Left ventricle myocardium inferior (tissue), 1 donor: ENCODE results near the gene TGM2. TPM values are rescaled to one million over a fixed set of nuclear protein-coding genes. Genes with fewer than 3 reads are reported as not detected.

ENCODE experiments used
- DNase-seq: peaks from one replicate; pipeline ENCODE4 v3.0.0-alpha.2; 2020
- H3K27ac ChIP-seq: fragments of 200-600 bp; replicated peaks from 2 replicates; pipeline ENCODE4 v1.8.0; 2021
- H3K27me3 ChIP-seq: fragments of 200-600 bp; 2 replicates; pipeline ENCODE4 v1.8.0; 2021; ENCODE audit warnings: low read depth
- H3K36me3 ChIP-seq: fragments of 200-600 bp; 2 replicates; pipeline ENCODE4 v1.8.0; 2021
- H3K4me1 ChIP-seq: fragments of 200-600 bp; 2 replicates; pipeline ENCODE4 v1.8.0; 2021
- H3K4me3 ChIP-seq: fragments of 200-600 bp; 2 replicates; pipeline ENCODE4 v1.8.0; 2021; ENCODE audit warnings: mild to moderate bottlenecking, moderate library complexity
- H3K9me3 ChIP-seq: fragments of 200-600 bp; replicated peaks from 2 replicates; pipeline ENCODE4 v1.8.0; 2021
- intact Hi-C: fragments of 100-400 bp; cut with micrococcal nuclease; formaldehyde crosslinking; loops from one replicate; pipeline ENCODE4 v1.11.0; 2022
- total RNA-seq: library from RNA; stranded (reverse); fragmentation: NEBNext Ultra II Directional; extraction: Animal tissue kit (Norgen Biotek cat#: 25700); gene quantifications from one replicate; pipeline ENCODE4 v1.2.1, GENCODE V29; 2021
- TF ChIP-seq, protein P1 (sequence below): fragments of 200-600 bp; IDR thresholded peaks from 2 replicates; pipeline ENCODE4 v1.8.0; 2021; ENCODE audit warnings: antibody characterized with exemption, mild to moderate bottlenecking, borderline replicate concordance
- donor health status: DM: no; HTN: yes; CAD: no; lungs with severe emphysema.

The TGM2 gene
- total RNA-seq, 1 donor from 2014 or later = 846 TPM

DNA sequence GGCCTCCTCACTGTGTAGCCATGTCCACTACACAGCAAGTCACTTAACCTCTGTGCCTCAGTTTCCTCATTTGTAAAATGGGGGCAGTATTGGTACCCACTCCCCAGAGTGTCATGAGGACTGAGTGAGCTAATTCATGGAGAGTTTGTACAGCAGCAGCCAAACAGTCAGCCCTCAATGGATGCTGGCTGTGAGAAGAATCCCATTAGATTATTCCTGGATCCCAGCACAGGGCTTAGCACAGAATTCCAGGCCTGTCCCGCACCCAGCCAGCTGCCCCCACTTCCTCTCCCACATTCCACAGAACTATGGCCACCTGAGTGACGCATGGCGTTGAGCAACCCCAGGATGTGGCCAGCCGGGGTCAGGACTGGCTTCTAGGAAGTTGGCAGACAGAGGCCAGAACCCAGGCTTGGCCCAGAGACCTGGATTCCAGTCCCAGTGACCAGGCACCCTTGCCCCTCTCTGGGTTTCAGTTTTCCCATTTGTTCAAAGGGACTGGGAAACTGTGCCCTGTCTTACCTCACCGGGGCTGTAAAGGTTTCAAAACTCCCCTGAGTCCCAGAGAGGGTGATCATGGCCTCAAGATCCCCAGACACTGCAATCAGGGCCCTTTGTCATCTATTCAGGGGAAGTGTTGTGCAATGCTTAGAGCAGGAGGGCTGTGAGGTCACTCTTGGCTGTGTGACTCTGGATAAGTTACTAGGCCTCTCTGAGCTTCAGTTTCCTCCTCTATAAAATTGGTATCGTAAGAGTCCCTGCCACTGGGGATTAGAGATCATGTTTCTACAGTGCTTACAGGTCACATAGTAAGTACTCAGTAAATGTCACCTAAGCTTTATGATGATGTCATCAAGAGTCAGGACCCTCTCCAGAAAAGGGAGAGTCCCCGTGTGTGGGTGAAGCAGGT is 3.0 kb upstream of the TGM2 start:
- Histone ChIP-seq H3K27me3 (no peaks in the 10 kb centered on the region), H3K9me3 (no peaks in the 10 kb centered on the region), H3K36me3 (no peaks in the 10 kb centered on the region), H3K27ac (peak overlapping the region; percentile 66), H3K4me3 (no peak overlapping the region), H3K4me1 (peaks cover 48% of the 10 kb centered on the region)
- intact Hi-C loops = loop anchor here (5.0 kb wide), 2 partner anchors 96 to 111 kb away; no protein-coding TSS in a partner anchor
- TF ChIP-seq, protein P1, sequence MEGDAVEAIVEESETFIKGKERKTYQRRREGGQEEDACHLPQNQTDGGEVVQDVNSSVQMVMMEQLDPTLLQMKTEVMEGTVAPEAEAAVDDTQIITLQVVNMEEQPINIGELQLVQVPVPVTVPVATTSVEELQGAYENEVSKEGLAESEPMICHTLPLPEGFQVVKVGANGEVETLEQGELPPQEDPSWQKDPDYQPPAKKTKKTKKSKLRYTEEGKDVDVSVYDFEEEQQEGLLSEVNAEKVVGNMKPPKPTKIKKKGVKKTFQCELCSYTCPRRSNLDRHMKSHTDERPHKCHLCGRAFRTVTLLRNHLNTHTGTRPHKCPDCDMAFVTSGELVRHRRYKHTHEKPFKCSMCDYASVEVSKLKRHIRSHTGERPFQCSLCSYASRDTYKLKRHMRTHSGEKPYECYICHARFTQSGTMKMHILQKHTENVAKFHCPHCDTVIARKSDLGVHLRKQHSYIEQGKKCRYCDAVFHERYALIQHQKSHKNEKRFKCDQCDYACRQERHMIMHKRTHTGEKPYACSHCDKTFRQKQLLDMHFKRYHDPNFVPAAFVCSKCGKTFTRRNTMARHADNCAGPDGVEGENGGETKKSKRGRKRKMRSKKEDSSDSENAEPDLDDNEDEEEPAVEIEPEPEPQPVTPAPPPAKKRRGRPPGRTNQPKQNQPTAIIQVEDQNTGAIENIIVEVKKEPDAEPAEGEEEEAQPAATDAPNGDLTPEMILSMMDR = no peak
- DNase-seq = peak; percentile 78

DNA sequence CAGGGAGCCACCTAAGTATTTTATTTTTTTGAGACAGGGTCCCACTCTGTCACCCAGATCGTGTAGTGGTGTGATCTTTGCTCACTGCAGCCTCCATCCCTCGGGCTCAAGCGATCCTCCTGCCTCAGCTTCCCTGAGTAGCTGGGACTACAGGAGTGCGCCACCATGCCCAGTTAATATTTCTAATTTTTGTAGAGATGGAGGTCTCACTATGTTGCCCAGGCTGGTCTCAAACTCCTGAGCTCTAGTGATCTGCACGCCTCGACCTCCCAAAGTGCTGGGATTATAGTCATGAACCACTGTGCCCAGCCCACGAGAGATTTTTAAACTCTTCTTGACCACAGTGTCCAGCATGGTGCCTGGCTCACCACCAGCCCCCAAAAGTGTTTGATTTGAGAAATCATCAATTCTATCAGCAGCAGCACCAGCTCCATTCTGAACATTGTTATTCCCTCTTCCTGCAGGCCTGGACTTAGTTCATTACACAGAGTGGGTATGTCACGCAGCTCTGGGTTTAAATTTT is 2.3 kb upstream of the TGM2 start:
- Histone ChIP-seq H3K4me3 (no peak overlapping the region), H3K9me3 (no peaks in the 10 kb centered on the region), H3K27me3 (no peaks in the 10 kb centered on the region), H3K36me3 (no peaks in the 10 kb centered on the region), H3K4me1 (peaks cover 55% of the 10 kb centered on the region), H3K27ac (peak overlapping the region; percentile 66)
- TF ChIP-seq, protein P1 = no peak
- intact Hi-C loops = loop anchor here (5.0 kb wide), 2 partner anchors 95 to 110 kb away; no protein-coding TSS in a partner anchor
- DNase-seq = no peak

DNA sequence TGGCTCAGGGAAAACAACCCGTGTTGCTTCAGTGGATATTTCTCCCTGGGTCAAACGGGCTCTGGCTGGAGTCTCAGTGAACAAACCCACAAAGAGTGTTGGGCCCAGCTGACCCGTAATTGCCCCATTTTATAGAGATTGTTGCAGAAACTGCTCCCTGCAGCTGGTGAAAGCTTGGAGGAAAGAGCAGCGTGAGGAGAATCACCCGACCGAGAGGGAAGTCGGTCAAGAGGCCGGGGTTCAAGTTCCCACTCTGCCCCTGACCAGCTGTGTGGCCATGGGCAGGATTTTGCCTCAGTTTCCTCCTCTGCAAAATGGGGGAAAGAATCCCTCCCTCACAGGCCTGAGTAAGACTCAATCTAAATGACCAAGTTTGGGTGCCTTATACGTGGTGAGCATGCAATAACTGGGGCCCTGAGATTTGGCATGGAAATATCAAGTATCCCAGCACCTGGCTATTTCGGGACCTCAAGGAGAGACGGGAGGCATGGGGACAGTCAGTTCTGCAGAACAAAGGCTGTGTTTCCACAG is 1.7 kb upstream of the TGM2 start:
- Histone ChIP-seq H3K27ac (peak overlapping the region; percentile 15), H3K4me3 (no peak overlapping the region), H3K9me3 (no peaks in the 10 kb centered on the region), H3K4me1 (peaks cover 61% of the 10 kb centered on the region), H3K27me3 (no peaks in the 10 kb centered on the region), H3K36me3 (no peaks in the 10 kb centered on the region)
- intact Hi-C loops = loop anchor here (5.0 kb wide), 2 partner anchors 94 to 109 kb away; no protein-coding TSS in a partner anchor
- TF ChIP-seq, protein P1 = no peak
- no peak for DNase-seq

DNA sequence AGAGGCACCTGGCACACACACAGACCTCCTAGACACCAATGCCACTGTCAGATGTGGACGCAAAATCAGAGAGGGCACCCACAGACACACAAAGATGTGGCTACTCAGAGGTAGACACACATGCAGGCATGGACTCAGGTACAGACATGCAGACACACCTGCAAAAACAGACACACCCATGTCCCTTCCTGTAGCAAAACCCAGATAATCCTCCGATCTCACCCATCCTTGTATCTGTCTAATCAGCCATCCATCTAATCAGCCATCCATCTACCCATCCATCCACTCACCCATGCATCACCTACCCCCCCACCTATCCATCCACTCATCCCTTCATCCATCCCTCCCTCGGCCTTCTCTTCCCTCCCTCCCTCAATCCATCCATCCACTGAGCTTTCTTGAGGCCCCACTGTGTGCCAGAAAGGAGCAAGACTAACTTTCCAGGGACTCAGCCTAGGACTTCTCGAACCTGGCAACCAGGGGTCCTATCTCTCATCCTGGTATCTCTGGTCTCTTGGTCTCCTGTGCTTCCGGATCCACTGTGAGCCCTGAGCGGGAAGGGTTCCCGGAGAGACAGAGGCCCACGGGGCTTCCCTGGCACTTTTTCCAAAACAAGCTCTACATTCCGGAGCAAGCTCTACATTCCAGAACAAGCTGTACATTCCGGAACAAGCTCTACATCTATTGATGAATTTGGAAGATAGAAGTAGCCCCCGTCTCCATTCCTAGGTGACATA is 1.1 kb upstream of the TGM2 start:
- no peaks in the 10 kb centered on the region for H3K27me3 ChIP-seq
- no peak overlapping the region for H3K4me3 ChIP-seq
- TF ChIP-seq, protein P1 = no peak
- peak overlapping the region; percentile 15 for H3K27ac ChIP-seq
- DNase-seq = no peak
- no peaks in the 10 kb centered on the region for H3K9me3 ChIP-seq
- H3K36me3 ChIP-seq = peaks cover 4% of the 10 kb centered on the region
- intact Hi-C loops = loop anchor here (5.0 kb wide), 2 partner anchors 94 to 109 kb away; no protein-coding TSS in a partner anchor
- H3K4me1 ChIP-seq = peaks cover 64% of the 10 kb centered on the region

DNA sequence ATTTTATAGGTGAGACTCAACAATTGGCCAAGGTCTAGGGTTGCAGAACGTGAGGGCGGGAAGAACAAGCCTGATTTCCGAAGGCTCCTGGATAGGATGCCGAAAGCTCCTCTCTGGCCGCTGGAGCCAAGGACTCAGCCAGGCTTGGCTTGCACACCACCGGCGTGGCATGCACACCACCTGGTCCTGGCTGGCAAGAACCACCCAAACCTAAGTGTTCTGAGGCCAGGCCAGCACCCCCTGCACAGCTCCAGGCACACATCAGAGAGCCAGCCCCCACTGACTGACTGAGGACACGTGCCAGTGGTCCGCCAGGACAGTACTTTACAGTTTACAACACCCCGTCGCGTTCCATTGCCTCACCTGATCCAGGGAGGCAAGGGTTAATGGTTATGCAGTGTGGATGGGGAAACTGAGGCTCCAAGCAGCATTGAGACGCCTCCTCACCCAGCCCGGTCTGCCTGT is 414 bp downstream of the TGM2 start:
- peaks cover 19% of the 10 kb centered on the region for H3K36me3 ChIP-seq
- intact Hi-C loops = loop anchor here (5.0 kb wide), 2 partner anchors 92 to 107 kb away; no protein-coding TSS in a partner anchor
- H3K27me3 ChIP-seq = no peaks in the 10 kb centered on the region
- H3K9me3 ChIP-seq = no peaks in the 10 kb centered on the region
- no peak for DNase-seq
- peak overlapping the region; percentile 93 for H3K27ac ChIP-seq
- TF ChIP-seq, protein P1 = no peak
- H3K4me1 ChIP-seq = peaks cover 69% of the 10 kb centered on the region
- H3K4me3 ChIP-seq = peak overlapping the region; percentile 81
